ENCODE data around the gene SLC25A40.

DNA sequence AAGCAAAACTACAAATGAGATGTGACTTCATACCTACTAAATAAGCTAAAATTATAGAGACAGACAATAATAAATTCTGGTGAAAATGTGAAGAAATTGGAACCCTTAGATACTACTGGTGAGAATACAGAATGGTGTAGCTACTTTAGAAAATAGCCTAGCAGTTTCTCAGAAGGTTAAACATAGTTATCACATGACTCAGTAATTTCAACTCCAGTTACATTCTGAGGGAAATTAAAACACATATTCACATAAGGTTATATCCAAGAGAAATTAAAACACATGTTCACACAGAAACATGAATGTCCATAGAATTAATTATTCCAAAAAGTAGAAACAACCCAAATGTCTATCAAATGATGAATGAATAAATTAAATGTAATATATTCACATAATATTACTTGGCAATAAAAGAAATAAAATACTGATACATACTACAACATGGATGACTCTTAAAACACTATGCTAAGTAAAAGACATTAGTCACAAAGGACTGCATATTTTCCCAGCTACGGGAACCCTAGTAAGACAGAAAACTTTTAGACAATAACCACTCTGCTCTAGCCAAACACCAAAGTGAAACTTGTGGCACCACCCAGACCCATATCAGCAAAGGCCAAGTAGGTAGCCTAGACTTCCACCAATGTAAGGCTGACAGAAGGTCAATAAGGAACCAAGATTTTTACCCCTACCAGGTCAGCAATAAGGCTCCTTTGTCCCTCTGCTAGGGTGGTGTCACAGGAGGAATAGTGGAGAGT lies 25.1 kb downstream of the SLC25A40 start:
- TF ChIP-seq EZH2phosphoT487 (IDR thresholded peaks at IDR 0.05; ENCODE audit: insufficient read depth, low read depth) (no peak), EZH2 (IDR thresholded peaks at IDR 0.05; ENCODE audit: insufficient read depth, poor library complexity, severe bottlenecking) (no peak)
